HG03097 (cell line): ENCODE data around the gene SLC8A1.

Source experiments
- ATAC-seq: cut with Tn5 transposase; IDR thresholded peaks from one replicate; pipeline ENCODE4 v1.9.1; 2021; ENCODE audit not compliant: unreplicated experiment, low FRiP score

Gene SLC8A1

GRCh38 chr2:40127890-40128557 is 323.9 kb downstream of the SLC8A1 start:
- no peak for ATAC-seq

- ATAC-seq = no peak
These were observed 324.7 kb downstream of the SLC8A1 start for GRCh38 chr2:40127146-40127545.

GRCh38 chr2:40126006-40126405 is 325.9 kb downstream of the SLC8A1 start:
- no peak for ATAC-seq

- ATAC-seq = no peak
These were observed 328.1 kb downstream of the SLC8A1 start for GRCh38 chr2:40123746-40124145.

- no peak for ATAC-seq
These were observed 328.6 kb downstream of the SLC8A1 start for GRCh38 chr2:40123326-40123725.

- no peak for ATAC-seq
These were observed 330.9 kb downstream of the SLC8A1 start for GRCh38 chr2:40120957-40121356.

- no peak for ATAC-seq
These were observed 331.9 kb downstream of the SLC8A1 start for GRCh38 chr2:40120026-40120425.

GRCh38 chr2:40118622-40119021 is 333.3 kb downstream of the SLC8A1 start:
- no peak for ATAC-seq

GRCh38 chr2:40115894-40116293 is 336.0 kb downstream of the SLC8A1 start:
- ATAC-seq = no peak

- no peak for ATAC-seq
These were observed 336.5 kb downstream of the SLC8A1 start for GRCh38 chr2:40115348-40115747.

GRCh38 chr2:40113997-40114396 is 337.9 kb downstream of the SLC8A1 start:
- no peak for ATAC-seq

- no peak for ATAC-seq
These were observed 338.5 kb downstream of the SLC8A1 start for GRCh38 chr2:40113272-40113968.

- no peak for ATAC-seq
These were observed 342.5 kb downstream of the SLC8A1 start for GRCh38 chr2:40109381-40109780.

GRCh38 chr2:40108851-40109250 is 343.0 kb downstream of the SLC8A1 start:
- no peak for ATAC-seq

- ATAC-seq = no peak
These were observed 345.8 kb downstream of the SLC8A1 start for GRCh38 chr2:40106061-40106460.

GRCh38 chr2:40105593-40105992 is 346.3 kb downstream of the SLC8A1 start:
- ATAC-seq = no peak

- no peak for ATAC-seq
These were observed 348.3 kb downstream of the SLC8A1 start for GRCh38 chr2:40103590-40103989.

GRCh38 chr2:40103163-40103562 is 348.7 kb downstream of the SLC8A1 start:
- no peak for ATAC-seq

GRCh38 chr2:40102447-40102846 is 349.4 kb downstream of the SLC8A1 start:
- no peak for ATAC-seq

GRCh38 chr2:40101131-40101575 is 350.7 kb downstream of the SLC8A1 start:
- peak; percentile 71 for ATAC-seq

- no peak for ATAC-seq
These were observed 351.2 kb downstream of the SLC8A1 start for GRCh38 chr2:40100676-40101075.

- no peak for ATAC-seq
These were observed 353.0 kb downstream of the SLC8A1 start for GRCh38 chr2:40098786-40099470.
